Heart left ventricle (tissue), 16 donors: ENCODE data around the gene STAC. TPM values are rescaled to one million over a fixed set of nuclear protein-coding genes. Genes with fewer than 3 reads are reported as not detected.
A peak's percentile ranks its signal among the peaks of the same experiment; 100 is the strongest.

Experiments used
- ATAC-seq, 4 donors: fragments of 200-7000 bp; cut with Tn5 transposase; one replicate each; pipeline ENCODE4 v1.9.1; 2020 to 2022; ENCODE audit warnings: moderate library complexity in 4 of 4, mild to moderate bottlenecking in 3 of 4, moderate number of reproducible peaks in 1 of 4
- DNase-seq, 5 donors: peaks; one replicate each; pipeline ENCODE4 v3.0.0-alpha.2; 2020
- H3K27ac ChIP-seq, 12 donors: fragments of 200-600 bp; sonication (generic) in 4 of 12; one replicate each; pipeline versions ENCODE4 v1.5.0 to v1.8.0; 2016 to 2022; ENCODE audit warnings: mild to moderate bottlenecking in 2 of 12
- H3K27me3 ChIP-seq, 9 donors: fragments of 200-600 bp; sonication (generic) in 2 of 9; one replicate each; pipeline versions ENCODE4 v1.5.1 to v1.8.0; 2016 to 2022; ENCODE audit warnings: mild to moderate bottlenecking in 3 of 9
- H3K36me3 ChIP-seq, 9 donors: fragments of 200-600 bp; sonication (generic) in 2 of 9; one replicate each; pipeline versions ENCODE4 v1.5.0 to v1.8.0; 2018 to 2022; ENCODE audit warnings: mild to moderate bottlenecking in 2 of 9
- H3K4me1 ChIP-seq, 12 donors: fragments of 200-600 bp; sonication (generic) in 4 of 12; one replicate each; pipeline versions ENCODE4 v1.5.0 to v1.8.0; 2016 to 2022; ENCODE audit warnings: mild to moderate bottlenecking in 3 of 12
- H3K4me3 ChIP-seq, 12 donors: fragments of 200-600 bp; sonication (generic) in 4 of 12; one replicate each; pipeline versions ENCODE4 v1.5.0 to v1.8.0; 2017 to 2022; ENCODE audit warnings: mild to moderate bottlenecking in 9 of 12, moderate library complexity in 4 of 12
- H3K9me3 ChIP-seq, 12 donors: fragments of 200-600 bp; sonication (generic) in 4 of 12; one replicate each; pipeline versions ENCODE4 v1.5.0 to v1.8.0; 2016 to 2022; ENCODE audit warnings: mild to moderate bottlenecking in 1 of 12
- POLR2A ChIP-seq, 2 donors: fragments of 450-650 bp; IDR thresholded peaks; one replicate each; pipeline ENCODE4 v1.6.1; 2017; ENCODE audit warnings: antibody characterized with exemption in 2 of 2, mild to moderate bottlenecking in 2 of 2, moderate library complexity in 2 of 2
- WGBS, 4 donors: extraction: QIAGEN DNeasy Blood & Tissue Kit in 2 of 4; methylation state at CpG; one replicate each; pipeline versions ENCODE4 v1.1.5 to v1.1.7; 2013 to 2018; 5-methylcytosine and 5-hydroxymethylcytosine counted together
- intact Hi-C, 10 donors: fragments of 100-400 bp; cut with DNase I; formaldehyde crosslinking; loops; one replicate each; pipeline versions ENCODE4 v1.11.1 to v1.14.2; 2022
- polyA plus RNA-seq, 2 donors: library from polyadenylated mRNA; stranded (reverse); fragments of 200-250 nt; gene quantifications; one replicate each; pipeline ENCODE4 v1.2.3, GENCODE V29; 2013
- total RNA-seq, 9 donors: library from RNA; depleted of rRNA in 2 of 9; stranded (reverse); fragments of >200 nt in 2 of 9; fragmentation: NEBNext Ultra II Directional in 3 of 9; extraction: Animal tissue kit (Norgen Biotek cat#: 25700) in 3 of 9; gene quantifications; one replicate each; pipeline versions ENCODE4 v1.1.0 to v1.2.4, GENCODE V29; 2016 to 2023
- TF ChIP-seq, protein P1 (sequence below), 12 donors: fragments of 200-600 bp; sonication (generic) in 4 of 12; IDR thresholded peaks; one replicate each; pipeline versions ENCODE4 v1.5.0 to v1.8.0; 2018 to 2022; ENCODE audit warnings: antibody characterized with exemption in 12 of 12, mild to moderate bottlenecking in 5 of 12
- donor health status: ischemic (EF 13 %, LVEDD 7.1; RV severe dilation, severe dysfunction).
- donor health status: healthy with polysubstance abuse.
- donor health status: DM: no; HTN: yes; CAD: no.
- donor health status: DM: no; HTN: no; CAD: no.
- donor health status: ischemic (EF 25% LVEDD 6.9; RV normal size, moderate dysfunction).
- donor health status: ischemic (EF 25% LVEDD 5.7; RV mildly dilated, moderate dysfunction).
- donor health status: healthy.
- donor health status: DM: yes; HTN: yes; CAD: no.
- donor health status: ischemic (EF 35%, LVEDD 5.7; RV mildly dilated, moderate dysfunction).
- donor health status: nonischemic (EF 11% LVEDD 7.7; RV severe dilation, severe dysfunction).
- donor health status: DM: yes; HTN: yes; CAD: no.
- donor health status: PGD.
- donor health status: ischemic (EF 29% LVEDD 5.4; RV normal size, mild dysfunction).
- donor health status: nonischemic (EF 23%, LVEDD 6.1; RV moderate dilation, normal function).

The STAC gene
- total and polyA plus RNA-seq, 11 donors = 0.11 to 1.3 (median 0.44) TPM; not detected in 1

DNA sequence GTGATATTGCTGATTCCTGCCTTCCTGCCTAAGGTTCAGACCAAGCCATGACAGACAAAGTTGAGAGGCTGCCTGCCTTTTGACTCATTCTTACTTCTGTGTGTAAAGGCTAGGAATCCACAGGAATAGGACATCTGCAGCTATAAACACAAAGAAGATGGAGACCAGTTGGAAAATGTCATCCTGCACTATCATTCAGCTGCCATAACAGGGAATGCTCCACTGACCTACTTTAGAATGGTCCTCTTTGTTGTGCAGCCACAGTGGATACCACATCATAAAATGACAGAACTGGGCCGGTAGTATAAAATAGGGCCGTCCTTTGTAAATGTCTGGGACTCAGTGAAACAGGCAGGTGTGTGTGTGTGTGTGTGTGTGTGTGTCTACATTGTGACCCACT, 75.1 kb downstream of the STAC start:
- 80 to 90% (median 85%) methylated on average over 2 of the region's 2 CpGs for WGBS, 4 donors
- no peak for DNase-seq
- Histone ChIP-seq H3K27me3 (no peaks in the 10 kb centered on the region), H3K36me3 (no peaks in the 10 kb centered on the region), H3K4me3 (no peak overlapping the region), H3K4me1 (peaks cover 0 to 8% (median 0%) of the 10 kb centered on the region in 12 donors), H3K27ac (no peak overlapping the region), H3K9me3 (no peaks in the 10 kb centered on the region)
- intact Hi-C loops = no loop called here
- TF ChIP-seq POLR2A (IDR thresholded peaks at IDR 0.05) = no peak
- TF ChIP-seq, protein P1, sequence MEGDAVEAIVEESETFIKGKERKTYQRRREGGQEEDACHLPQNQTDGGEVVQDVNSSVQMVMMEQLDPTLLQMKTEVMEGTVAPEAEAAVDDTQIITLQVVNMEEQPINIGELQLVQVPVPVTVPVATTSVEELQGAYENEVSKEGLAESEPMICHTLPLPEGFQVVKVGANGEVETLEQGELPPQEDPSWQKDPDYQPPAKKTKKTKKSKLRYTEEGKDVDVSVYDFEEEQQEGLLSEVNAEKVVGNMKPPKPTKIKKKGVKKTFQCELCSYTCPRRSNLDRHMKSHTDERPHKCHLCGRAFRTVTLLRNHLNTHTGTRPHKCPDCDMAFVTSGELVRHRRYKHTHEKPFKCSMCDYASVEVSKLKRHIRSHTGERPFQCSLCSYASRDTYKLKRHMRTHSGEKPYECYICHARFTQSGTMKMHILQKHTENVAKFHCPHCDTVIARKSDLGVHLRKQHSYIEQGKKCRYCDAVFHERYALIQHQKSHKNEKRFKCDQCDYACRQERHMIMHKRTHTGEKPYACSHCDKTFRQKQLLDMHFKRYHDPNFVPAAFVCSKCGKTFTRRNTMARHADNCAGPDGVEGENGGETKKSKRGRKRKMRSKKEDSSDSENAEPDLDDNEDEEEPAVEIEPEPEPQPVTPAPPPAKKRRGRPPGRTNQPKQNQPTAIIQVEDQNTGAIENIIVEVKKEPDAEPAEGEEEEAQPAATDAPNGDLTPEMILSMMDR (IDR thresholded peaks at IDR 0.05) = no peak
- no peak for ATAC-seq

DNA sequence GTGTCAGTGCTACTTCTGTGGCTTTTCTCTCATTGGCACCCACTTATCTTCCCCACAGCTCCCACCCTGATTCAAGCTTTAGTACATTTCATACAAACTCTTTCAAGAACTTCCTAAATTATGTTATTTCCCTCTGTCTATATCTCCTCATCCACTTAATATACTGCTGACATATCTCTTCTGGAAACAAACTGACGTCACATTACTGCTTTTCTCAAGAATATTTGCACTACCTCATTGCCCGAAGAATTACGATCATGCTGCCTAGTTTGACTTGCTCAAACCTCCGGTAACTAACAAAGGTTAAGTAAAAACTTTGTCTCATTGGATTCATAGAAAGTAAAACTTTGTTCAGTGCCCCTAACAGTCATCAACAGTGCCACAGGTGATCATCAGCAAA, 76.5 kb downstream of the STAC start:
- no peaks in the 10 kb centered on the region for H3K9me3 ChIP-seq
- 79 to 98% (median 95%) methylated on average over 4 of the region's 4 CpGs for WGBS, 4 donors
- no peak for TF ChIP-seq POLR2A (IDR thresholded peaks at IDR 0.05)
- TF ChIP-seq, protein P1 (IDR thresholded peaks at IDR 0.05) = no peak
- no peaks in the 10 kb centered on the region for H3K27me3 ChIP-seq
- H3K27ac ChIP-seq = no peak overlapping the region
- ATAC-seq = no peak
- no peaks in the 10 kb centered on the region for H3K36me3 ChIP-seq
- intact Hi-C loops = no loop called here
- H3K4me3 ChIP-seq = no peak overlapping the region
- no peak for DNase-seq
- H3K4me1 ChIP-seq = peaks cover 0 to 8% (median 0%) of the 10 kb centered on the region in 12 donors

GRCh38 chr3:36457667-36458066, 77.4 kb downstream of the STAC start:
- Histone ChIP-seq H3K36me3 (no peaks in the 10 kb centered on the region), H3K4me3 (no peak overlapping the region), H3K4me1 (peaks cover 0 to 8% (median 0%) of the 10 kb centered on the region in 12 donors), H3K27ac (no peak overlapping the region), H3K27me3 (no peaks in the 10 kb centered on the region), H3K9me3 (no peaks in the 10 kb centered on the region)
- 62 to 80% (median 72%) methylated on average over 5 of the region's 5 CpGs for WGBS, 4 donors
- TF ChIP-seq POLR2A (IDR thresholded peaks at IDR 0.05) = no peak
- TF ChIP-seq, protein P1 (IDR thresholded peaks at IDR 0.05) = no peak
- DNase-seq (peak in 4 of 5 donors; percentile 27 to 52 (median 43)), ATAC-seq (peak in 1 of 4 donors; percentile 31)
- intact Hi-C loops = no loop called here

DNA sequence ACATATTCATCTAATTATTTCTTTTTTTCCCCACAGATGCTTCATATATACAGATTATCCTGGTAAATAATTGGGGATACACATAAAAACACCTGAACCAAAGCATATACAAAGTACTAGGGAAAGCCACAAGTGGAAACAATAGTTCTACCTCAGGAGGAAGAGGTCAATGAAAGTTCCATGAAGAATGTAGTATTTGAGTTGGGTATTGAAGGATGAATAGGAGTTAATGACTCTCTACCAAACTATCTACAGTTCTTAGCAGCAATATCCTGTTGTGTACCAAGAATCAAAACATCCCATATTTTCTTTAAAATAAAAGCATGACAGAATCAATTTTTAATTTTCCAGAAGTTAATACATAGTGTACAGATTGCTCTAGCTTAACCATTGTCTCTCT, 78.9 kb downstream of the STAC start:
- H3K4me1 ChIP-seq = peaks cover 0 to 8% (median 0%) of the 10 kb centered on the region in 12 donors
- intact Hi-C loops = no loop called here
- DNase-seq (no peak), ATAC-seq (no peak)
- no peak overlapping the region for H3K27ac ChIP-seq
- no peaks in the 10 kb centered on the region for H3K27me3 ChIP-seq
- H3K4me3 ChIP-seq = no peak overlapping the region
- H3K36me3 ChIP-seq = no peaks in the 10 kb centered on the region
- peaks cover 0 to under 1% (median 0%) of the 10 kb centered on the region in 12 donors for H3K9me3 ChIP-seq
- TF ChIP-seq, protein P1 (IDR thresholded peaks at IDR 0.05) = no peak
- no peak for TF ChIP-seq POLR2A (IDR thresholded peaks at IDR 0.05)
